RPMI8226 (cell line): ENCODE data around the gene DHRS7C.

Experiments used
- DNase-seq: peaks from one replicate; pipeline ENCODE4 v3.0.0-alpha.2; 2015

DHRS7C gene

DNA sequence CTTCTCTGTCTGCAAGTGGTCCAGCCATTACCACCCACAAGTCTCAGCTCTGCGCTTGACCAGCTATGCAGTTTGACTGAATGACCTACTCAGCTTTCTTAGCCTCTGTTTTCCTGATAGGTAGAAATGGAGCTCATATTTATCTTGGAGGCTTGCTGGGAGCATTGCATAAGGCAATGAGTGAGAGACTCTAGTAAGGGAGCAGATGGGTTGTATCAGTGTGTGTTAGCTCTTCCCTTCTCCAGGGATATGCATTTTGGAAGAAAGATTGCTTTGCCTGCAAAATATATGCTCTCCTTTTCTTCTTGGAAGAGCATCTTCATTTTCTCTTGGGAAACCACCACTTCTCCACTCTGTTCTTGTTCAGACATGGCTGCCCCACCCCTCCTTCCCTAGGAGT is 26.1 kb downstream of the DHRS7C start:
- no peak for DNase-seq

DNA sequence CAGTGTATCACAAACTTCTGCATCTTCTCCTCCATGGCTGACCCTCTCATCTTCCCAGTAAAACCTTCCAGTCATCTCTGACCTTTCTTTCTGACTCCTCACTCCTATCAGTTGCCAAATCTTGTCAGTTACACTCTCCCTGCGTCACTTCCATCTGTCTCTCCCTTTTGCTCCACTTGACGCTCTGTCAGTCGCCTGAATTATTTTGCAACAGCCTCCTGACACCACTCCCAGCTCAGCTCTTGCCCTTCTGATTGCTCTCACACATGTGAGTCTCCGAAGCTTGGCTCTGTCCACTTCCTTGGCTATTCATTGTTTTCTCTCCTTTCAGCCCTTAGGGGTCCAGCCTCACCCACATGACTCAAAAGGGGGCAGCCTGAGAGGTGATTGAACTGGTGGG is 27.7 kb downstream of the DHRS7C start:
- no peak for DNase-seq

DNA sequence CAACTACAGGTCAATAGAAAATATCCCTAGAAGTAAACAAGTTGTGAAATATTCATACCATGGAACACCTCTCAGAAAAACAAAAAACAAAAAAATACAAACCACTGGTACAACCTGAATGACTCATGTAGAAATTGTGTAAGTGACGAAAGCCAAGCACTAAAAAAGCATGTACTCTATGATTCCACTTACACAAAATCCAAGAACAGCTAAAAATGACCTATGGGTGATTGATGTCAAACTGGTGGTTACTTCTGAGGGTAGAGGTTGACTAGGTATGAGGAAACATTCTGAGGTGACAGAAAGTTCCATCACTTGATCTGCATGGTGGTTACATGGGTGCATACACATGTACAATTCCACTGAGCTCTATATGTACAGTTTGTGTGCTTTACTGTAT is 31.1 kb downstream of the DHRS7C start:
- DNase-seq = no peak

DNA sequence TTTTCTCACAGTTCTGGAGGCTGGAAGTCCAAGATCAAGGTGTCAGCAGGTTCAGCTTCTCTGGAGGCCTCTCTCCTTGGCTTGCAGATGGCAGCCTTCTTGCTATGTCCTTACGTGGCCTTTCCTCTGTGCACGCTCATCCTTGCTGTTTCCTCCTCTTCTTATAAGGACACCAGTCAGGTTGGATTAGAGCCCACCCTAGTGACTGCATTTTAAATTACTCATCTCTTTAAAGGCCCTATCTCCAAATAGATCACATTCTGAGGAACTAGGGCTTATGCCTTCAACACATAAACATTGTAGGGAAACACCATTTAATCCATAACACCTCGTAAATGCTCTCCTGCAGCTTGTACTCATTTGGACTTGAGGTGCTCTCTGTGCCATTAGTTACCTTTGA is 36.3 kb downstream of the DHRS7C start:
- DNase-seq = no peak

DNA sequence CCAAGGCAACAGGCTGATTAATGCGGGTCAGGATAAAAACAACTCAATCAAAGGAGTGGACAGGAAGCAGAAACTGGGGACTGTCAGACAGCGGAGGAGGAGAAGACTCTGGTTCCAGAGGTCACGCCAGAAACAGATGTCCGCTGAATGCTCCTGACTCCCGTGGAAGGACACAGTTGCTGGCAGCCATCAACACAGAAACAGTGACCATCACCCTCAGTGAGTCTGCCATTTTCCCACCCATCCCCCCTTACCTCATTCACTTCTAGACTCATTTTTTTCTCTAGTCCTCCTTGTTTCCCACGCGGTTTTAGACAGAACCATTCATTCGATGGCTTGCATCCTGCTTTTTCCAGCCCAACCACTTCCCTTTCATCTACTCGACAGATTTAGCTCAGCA is 40.9 kb downstream of the DHRS7C start:
- no peak for DNase-seq

DNA sequence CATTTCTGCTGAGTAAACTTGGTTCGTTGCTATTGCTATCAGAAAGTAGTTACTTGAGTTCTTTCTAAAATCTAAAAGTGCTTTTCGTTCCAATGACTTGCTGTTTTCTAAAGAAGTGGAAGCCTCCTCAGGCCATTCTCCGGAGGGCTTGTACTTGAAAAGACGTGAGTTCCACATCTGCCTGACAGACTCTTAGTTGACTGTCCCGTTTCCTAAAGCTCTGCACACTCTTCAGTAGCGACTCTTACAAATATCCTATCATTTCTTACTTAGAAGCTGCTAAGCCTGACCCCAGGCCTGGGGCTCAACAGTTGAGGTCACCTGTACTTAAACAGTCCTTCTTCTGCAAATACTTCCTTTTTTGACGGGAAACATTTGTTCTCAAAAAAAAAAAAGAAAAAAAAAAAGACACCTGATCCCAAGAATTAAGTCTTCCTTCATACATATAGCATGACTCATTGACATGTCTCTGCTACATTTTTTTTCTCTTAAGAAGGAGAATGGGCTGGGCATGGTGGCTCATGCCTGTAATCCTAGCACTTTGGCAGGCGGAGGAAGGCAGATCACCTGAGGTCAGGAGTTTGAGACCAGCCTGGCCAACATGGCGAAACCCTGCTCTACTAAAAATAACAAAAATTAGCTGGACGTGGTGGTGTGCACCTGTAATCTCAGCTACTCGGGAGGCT is 61.5 kb downstream of the DHRS7C start:
- DNase-seq = no peak

DNA sequence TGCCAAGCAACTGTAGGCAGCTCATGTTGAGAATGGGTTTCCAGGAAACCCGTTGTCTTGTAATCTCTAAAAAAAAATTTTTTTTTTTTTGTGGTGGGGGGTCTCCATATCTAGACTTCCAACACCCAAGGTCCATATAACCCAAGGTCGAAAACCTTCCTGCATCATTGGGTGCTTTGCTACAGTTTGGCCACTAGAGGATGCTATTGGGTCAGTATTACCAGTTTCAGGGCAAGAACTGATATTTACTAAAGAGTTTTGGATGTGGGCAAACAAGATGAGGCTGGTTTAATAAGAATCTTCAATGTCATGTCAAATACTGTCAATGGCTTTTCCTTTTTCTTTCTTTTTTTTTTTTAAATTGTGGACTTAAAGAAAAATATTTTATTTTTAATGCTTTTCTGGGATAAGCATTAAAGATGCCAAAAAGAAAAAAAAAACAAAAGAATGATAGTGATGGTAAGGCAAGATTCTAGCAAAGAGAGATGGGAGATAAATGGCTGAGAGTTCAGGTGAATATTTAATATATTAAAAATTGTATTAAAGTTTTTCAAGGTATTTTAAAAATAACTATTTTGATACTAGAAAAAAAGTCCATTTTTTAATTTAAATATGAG is 62.2 kb downstream of the DHRS7C start:
- peak; percentile 43 for DNase-seq

DNA sequence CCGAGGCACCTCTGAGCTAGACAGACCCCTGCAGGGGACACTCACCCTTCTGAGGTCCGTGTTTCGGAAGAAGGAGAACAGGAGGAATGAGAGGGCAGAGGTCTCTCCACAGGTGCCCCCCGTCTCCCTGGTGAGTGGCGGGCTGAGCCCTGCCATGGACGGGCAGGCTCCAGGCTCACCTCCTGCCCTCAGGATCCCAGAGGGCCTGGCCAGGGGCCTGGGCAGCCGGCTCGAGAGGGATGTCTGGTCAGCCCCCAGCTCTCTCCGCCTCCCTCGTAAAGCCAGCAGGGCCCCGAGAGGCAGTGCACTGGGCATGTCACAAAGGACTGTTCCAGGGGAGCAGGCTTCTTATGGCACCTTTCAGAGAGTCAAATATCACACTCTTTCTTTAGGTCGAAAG is 62.8 kb downstream of the DHRS7C start:
- no peak for DNase-seq

DNA sequence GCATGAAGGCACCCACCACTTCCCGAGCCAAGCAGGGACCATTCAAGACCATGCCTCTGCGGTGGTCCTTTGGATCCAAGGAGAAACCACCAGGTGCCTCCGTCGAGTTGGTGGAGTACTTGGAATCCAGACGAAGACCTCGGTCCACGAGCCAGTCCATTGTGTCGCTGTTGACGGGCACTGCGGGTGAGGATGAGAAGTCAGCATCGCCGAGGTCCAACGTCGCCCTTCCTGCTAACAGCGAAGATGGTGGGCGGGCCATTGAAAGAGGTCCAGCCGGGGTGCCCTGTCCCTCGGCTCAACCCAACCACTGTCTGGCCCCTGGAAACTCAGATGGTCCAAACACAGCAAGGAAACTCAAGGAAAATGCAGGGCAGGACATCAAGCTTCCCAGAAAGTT is 63.4 kb downstream of the DHRS7C start:
- DNase-seq = no peak

DNA sequence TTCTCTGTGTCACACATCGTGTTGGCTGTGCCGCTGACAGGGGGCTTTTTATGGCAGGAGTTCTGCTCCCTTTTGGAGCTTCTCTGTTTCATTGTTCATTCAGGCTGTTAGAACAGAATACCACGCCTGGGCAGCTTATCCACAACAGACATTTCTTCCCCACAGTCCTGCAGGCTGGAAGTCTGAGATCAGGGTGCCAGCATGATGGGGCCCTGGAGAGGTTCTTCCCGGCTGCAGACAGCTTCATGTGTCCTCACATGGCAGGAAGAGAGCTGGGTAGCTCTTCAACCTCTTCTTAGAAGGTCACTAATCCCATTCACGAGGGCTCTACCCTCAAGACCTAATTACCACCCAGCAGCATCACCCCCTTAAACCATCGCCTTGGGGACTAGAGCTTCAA is 65.1 kb downstream of the DHRS7C start:
- DNase-seq = no peak

DNA sequence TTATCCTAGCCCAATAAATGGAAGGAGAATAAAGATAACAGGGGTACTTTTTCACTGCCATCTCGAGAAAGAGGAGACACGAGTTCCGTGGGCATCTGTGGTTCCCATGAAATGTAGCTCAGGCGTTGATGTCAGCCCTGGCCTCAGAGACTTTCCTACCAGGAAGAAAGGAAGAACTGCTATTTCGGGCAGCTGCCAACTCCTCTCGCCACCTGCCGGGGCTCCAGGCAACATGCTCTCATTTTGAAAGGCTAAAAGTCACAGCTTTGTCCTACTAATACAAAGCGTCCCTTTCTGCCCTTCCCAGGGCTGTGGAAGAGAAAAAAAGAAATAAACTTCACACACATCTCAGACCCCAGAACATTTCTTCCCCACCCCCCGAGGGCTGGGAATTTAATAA is 65.8 kb downstream of the DHRS7C start:
- no peak for DNase-seq
